Measurements from ENCODE around the gene KITLG. TPM values are rescaled to one million over a fixed set of nuclear protein-coding genes. Genes with fewer than 3 reads are reported as not detected.

The KITLG gene
- total and polyA plus RNA-seq, 2 experiments from 2014 or later = 3.1 to 10.7 TPM

DNA sequence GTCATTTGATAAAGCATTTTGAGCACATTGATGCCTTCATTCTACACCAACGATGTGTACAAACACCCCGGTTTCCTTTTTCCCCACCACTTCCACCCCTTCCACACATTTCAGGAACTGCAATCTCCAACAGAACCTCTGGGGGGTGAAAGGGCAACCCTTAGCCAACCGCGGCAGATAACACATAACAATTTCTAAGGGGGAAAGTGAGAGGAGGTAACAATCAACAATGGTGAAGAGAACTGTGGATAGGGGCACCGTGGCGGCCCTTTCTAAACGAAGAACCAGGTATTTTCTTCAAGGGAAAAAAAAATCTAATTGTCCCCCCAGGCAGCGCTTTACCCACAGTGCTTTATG lies 1.1 kb downstream of the KITLG start:
- Mint-ChIP-seq H3K36me3 (ENCODE audit: low read depth) (no peaks in the 10 kb centered on the region), H3K4me3 (peak overlapping the region; percentile 86), H3K9me3 (no peaks in the 10 kb centered on the region), H3K27me3 (ENCODE audit: insufficient read depth, low read depth, poor library complexity) (peaks cover 13% of the 10 kb centered on the region), H3K4me1 (peaks cover 50% of the 10 kb centered on the region), H3K27ac (no peak overlapping the region)
- ATAC-seq = peak; percentile 51
- DNase-seq (ENCODE audit: low spot score) = peak; percentile 77
- Histone ChIP-seq H3K4me2 (peak overlapping the region; percentile 93), H3K4me3 (peak overlapping the region; percentile 83), H3K36me3 (ENCODE audit: insufficient read depth) (no peaks in the 10 kb centered on the region), H3K4me1 (ENCODE audit: insufficient read depth) (peaks cover 47% of the 10 kb centered on the region), H4K20me1 (replicated peaks; ENCODE audit: insufficient read depth) (peaks cover 9% of the 10 kb centered on the region; the same call in 1 of the 2 replicates), H3K27me3 (ENCODE audit: insufficient read depth) (peaks cover 43% of the 10 kb centered on the region), H3K9me2 (ENCODE audit: insufficient read depth) (no peaks in the 10 kb centered on the region), H3F3A (replicated peaks; ENCODE audit: low read depth) (no peaks in the 10 kb centered on the region), H3K79me2 (replicated peaks; ENCODE audit: insufficient read depth) (peaks cover 28% of the 10 kb centered on the region), H3K27ac (ENCODE audit: low read depth) (peak overlapping the region; percentile 2; the same call in 1 of the 2 replicates), H2AFZ (no peak overlapping the region; the same call in 1 of the 2 replicates)
- TF ChIP-seq ZNF331 (CRISPR knock-in tag; IDR thresholded peaks at IDR 0.05; ENCODE audit: low read depth) (no peak), STAT1 (IDR thresholded peaks at IDR 0.05; ENCODE audit: unreplicated experiment) (no peak), EZH2 (IDR thresholded peaks at IDR 0.05; ENCODE audit: low read depth, unreplicated experiment) (no peak), POLR2AphosphoS5 (IDR thresholded peaks at IDR 0.05; ENCODE audit: low read depth) (no peak)
- TF ChIP-seq, protein P1, sequence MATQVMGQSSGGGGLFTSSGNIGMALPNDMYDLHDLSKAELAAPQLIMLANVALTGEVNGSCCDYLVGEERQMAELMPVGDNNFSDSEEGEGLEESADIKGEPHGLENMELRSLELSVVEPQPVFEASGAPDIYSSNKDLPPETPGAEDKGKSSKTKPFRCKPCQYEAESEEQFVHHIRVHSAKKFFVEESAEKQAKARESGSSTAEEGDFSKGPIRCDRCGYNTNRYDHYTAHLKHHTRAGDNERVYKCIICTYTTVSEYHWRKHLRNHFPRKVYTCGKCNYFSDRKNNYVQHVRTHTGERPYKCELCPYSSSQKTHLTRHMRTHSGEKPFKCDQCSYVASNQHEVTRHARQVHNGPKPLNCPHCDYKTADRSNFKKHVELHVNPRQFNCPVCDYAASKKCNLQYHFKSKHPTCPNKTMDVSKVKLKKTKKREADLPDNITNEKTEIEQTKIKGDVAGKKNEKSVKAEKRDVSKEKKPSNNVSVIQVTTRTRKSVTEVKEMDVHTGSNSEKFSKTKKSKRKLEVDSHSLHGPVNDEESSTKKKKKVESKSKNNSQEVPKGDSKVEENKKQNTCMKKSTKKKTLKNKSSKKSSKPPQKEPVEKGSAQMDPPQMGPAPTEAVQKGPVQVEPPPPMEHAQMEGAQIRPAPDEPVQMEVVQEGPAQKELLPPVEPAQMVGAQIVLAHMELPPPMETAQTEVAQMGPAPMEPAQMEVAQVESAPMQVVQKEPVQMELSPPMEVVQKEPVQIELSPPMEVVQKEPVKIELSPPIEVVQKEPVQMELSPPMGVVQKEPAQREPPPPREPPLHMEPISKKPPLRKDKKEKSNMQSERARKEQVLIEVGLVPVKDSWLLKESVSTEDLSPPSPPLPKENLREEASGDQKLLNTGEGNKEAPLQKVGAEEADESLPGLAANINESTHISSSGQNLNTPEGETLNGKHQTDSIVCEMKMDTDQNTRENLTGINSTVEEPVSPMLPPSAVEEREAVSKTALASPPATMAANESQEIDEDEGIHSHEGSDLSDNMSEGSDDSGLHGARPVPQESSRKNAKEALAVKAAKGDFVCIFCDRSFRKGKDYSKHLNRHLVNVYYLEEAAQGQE (IDR thresholded peaks at IDR 0.05; ENCODE audit: unreplicated experiment) = no peak
- TF ChIP-seq, protein P2, sequence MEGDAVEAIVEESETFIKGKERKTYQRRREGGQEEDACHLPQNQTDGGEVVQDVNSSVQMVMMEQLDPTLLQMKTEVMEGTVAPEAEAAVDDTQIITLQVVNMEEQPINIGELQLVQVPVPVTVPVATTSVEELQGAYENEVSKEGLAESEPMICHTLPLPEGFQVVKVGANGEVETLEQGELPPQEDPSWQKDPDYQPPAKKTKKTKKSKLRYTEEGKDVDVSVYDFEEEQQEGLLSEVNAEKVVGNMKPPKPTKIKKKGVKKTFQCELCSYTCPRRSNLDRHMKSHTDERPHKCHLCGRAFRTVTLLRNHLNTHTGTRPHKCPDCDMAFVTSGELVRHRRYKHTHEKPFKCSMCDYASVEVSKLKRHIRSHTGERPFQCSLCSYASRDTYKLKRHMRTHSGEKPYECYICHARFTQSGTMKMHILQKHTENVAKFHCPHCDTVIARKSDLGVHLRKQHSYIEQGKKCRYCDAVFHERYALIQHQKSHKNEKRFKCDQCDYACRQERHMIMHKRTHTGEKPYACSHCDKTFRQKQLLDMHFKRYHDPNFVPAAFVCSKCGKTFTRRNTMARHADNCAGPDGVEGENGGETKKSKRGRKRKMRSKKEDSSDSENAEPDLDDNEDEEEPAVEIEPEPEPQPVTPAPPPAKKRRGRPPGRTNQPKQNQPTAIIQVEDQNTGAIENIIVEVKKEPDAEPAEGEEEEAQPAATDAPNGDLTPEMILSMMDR (conservative IDR thresholded peaks at IDR 0.05; ENCODE audit: low read depth in 2 of 2) = peak; percentile 39 to 60
- TF ChIP-seq, protein P3, sequence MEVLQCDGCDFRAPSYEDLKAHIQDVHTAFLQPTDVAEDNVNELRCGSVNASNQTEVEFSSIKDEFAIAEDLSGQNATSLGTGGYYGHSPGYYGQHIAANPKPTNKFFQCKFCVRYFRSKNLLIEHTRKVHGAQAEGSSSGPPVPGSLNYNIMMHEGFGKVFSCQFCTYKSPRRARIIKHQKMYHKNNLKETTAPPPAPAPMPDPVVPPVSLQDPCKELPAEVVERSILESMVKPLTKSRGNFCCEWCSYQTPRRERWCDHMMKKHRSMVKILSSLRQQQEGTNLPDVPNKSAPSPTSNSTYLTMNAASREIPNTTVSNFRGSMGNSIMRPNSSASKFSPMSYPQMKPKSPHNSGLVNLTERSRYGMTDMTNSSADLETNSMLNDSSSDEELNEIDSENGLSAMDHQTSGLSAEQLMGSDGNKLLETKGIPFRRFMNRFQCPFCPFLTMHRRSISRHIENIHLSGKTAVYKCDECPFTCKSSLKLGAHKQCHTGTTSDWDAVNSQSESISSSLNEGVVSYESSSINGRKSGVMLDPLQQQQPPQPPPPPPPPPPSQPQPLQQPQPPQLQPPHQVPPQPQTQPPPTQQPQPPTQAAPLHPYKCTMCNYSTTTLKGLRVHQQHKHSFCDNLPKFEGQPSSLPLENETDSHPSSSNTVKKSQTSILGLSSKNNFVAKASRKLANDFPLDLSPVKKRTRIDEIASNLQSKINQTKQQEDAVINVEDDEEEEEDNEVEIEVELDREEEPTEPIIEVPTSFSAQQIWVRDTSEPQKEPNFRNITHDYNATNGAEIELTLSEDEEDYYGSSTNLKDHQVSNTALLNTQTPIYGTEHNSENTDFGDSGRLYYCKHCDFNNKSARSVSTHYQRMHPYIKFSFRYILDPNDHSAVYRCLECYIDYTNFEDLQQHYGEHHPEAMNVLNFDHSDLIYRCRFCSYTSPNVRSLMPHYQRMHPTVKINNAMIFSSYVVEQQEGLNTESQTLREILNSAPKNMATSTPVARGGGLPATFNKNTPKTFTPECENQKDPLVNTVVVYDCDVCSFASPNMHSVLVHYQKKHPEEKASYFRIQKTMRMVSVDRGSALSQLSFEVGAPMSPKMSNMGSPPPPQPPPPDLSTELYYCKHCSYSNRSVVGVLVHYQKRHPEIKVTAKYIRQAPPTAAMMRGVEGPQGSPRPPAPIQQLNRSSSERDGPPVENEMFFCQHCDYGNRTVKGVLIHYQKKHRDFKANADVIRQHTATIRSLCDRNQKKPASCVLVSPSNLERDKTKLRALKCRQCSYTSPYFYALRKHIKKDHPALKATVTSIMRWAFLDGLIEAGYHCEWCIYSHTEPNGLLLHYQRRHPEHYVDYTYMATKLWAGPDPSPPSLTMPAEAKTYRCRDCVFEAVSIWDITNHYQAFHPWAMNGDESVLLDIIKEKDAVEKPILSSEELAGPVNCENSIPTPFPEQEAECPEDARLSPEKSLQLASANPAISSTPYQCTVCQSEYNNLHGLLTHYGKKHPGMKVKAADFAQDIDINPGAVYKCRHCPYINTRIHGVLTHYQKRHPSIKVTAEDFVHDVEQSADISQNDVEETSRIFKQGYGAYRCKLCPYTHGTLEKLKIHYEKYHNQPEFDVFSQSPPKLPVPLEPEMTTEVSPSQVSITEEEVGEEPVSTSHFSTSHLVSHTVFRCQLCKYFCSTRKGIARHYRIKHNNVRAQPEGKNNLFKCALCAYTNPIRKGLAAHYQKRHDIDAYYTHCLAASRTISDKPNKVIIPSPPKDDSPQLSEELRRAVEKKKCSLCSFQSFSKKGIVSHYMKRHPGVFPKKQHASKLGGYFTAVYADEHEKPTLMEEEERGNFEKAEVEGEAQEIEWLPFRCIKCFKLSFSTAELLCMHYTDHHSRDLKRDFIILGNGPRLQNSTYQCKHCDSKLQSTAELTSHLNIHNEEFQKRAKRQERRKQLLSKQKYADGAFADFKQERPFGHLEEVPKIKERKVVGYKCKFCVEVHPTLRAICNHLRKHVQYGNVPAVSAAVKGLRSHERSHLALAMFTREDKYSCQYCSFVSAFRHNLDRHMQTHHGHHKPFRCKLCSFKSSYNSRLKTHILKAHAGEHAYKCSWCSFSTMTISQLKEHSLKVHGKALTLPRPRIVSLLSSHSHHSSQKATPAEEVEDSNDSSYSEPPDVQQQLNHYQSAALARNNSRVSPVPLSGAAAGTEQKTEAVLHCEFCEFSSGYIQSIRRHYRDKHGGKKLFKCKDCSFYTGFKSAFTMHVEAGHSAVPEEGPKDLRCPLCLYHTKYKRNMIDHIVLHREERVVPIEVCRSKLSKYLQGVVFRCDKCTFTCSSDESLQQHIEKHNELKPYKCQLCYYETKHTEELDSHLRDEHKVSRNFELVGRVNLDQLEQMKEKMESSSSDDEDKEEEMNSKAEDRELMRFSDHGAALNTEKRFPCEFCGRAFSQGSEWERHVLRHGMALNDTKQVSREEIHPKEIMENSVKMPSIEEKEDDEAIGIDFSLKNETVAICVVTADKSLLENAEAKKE (CRISPR knock-in tag; IDR thresholded peaks at IDR 0.05) = no peak

Measured in GM23338 (cell line).